Skin epidermis (tissue), 12 donors: ENCODE measurements around the gene GALNT9.
"Not testable (repeated sequence)": the region's sequence is repeated elsewhere in the genome, so short reads cannot be mapped to it uniquely, and the experiment has no call there.

ENCODE experiments used
- H3K27ac ChIP-seq, 21 experiments: fragments of 200-600 bp; sonication (generic) in 11 of 21; one replicate each; pipeline ENCODE4 v1.5.0; 2020; ENCODE audit warnings: mild to moderate bottlenecking in 3 of 21, inconsistent platforms in 2 of 21, moderate library complexity in 2 of 21
- H3K4me3 ChIP-seq, 7 experiments: fragments of 200-600 bp; sonication (generic) in 2 of 7; one replicate each; pipeline ENCODE4 v1.5.0; 2020; ENCODE audit warnings: inconsistent platforms in 2 of 7, mild to moderate bottlenecking in 2 of 7, moderate library complexity in 1 of 7

GALNT9 gene

GRCh38 chr12:132359551-132359950 lies 30.2 kb upstream of the GALNT9 start:
- Histone ChIP-seq H3K27ac (no peak overlapping the region), H3K4me3 (no peak overlapping the region)

GRCh38 chr12:132358241-132359225 lies 29.1 kb upstream of the GALNT9 start:
- H3K4me3 ChIP-seq, H3K27ac ChIP-seq: not testable (repeated sequence)

GRCh38 chr12:132357623-132358186 lies 28.3 kb upstream of the GALNT9 start:
- H3K4me3 ChIP-seq, result no peak overlapping the region
- H3K27ac ChIP-seq, result no peak overlapping the region

DNA sequence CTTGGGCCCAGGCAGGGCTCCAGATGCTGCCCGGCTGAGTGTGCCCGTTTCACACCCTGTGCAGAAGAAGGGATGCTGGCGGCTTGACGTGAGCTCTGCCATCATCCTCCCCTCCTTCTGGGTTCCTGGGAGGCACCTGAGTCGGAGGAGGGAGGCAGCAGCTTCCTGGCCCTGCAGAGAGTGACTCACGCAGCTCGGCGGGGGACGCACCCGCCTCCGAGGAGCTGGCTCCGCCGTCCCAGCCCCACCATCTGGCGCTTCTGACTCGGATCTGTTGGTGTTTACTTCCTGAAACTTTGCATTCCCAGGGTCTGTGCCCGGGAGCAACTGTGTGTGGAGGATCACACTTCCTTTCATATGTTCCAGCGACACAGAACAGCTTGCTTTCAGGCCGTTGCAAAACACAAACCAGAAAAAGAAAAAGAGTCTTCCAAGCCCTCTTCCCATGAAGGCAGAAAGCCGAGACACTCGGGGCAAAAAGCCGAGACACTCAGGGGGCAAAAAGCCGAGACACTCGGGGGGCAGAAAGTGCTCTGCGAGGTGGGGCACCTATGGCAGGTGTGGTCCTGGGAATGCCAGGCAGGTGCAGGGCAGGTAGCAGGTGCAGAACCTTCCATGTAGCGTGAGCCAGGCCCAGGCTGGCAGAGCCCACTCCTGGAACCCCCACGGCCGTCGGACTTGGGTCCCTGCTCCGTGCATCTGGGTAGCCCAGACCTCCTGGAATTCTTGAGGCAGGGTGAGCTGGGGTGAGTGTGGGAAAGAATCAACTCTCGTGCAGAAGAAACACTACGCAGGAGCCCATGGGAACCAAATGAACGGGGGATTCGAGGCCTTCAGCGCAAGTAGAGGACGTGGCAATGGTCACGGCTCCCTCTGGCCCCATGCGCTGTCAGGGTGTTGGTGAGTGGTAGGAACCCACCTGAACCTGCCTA lies 27.6 kb upstream of the GALNT9 start:
- no peak overlapping the region for H3K4me3 ChIP-seq

DNA sequence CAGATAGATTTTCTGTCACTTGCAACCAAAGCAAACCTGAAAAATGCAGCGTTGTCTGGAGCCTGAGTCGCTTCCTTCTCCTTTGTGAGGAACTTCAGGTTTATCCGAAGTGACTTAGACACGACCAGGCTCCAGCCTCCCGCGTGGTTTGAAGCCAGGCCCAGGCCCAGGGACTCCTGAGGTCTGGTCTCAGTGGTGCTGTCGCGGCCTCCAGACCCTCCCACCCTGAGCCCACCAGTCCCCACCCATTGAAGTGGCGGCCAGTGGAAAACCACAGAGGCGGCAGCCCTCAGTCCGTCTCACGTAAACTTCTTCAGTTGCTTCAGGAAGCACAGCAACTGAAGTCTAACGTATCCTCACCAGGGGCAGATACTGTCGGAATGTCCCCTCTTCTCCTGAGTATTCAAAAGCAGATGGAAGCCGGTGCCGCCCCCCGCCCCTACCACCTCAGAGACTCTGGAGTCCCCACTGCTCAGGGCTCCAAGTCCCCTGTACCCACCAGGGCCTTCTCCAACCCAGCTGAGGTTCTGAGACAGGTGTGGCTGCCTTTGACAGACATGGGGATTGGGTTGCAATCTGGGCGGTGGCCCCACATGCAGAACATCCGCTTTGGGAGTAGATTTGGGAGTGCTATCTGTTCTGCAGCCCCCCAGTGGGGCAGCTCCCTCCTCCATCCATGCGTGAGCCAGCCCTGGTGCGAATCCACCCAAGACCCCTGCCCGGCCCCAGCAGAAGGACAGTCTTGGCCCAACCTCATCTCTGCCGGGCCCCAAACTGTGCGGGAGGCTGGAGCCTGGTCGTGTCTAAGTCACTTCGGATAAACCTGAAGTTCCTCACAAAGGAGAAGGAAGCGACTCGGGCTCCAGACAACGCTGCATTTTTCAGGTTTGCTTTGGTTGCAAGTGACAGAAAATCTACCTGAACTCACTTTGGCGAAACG lies 26.6 kb upstream of the GALNT9 start:
- H3K4me3 ChIP-seq, result no peak overlapping the region
- H3K27ac ChIP-seq, result no peak overlapping the region

More for the DNA sequence above, 27.6 kb upstream of the GALNT9 start:
- H3K27ac ChIP-seq, result no peak overlapping the region

DNA sequence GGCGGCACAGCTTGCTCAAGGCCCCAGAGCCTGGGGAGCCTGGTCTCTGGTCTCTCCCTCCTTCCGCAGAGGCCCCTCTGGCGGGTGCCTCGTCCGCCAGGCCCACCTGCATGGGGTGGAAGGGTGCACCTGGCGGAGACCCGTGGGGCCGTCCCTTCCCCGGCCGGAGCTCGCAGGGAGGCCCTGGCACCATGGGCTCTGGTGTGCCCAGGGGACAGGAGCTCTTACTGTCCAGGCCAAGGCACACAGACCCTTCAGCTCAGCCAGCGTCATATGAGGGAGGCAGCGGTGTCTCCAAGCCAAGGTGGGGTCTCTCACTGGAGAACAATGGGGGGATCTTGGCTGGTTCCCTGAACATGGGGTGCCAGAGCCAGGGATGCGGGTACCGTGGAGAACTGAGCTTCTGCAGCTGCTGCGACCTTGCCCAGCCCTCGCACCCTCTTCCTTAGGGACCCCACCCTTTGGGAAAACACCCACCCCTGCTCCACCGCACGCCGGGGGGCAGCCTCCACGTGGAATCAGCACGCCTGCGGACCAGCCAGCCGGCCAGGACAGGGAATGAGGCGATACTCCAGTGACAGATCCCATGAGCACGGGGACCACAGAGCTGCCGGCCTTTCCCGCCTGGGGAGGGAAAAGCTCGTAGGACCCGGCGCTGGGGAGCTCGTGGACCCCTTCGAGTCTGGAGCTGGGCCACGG lies 25.7 kb upstream of the GALNT9 start:
- H3K4me3 ChIP-seq, result no peak overlapping the region
- H3K27ac ChIP-seq, result no peak overlapping the region

GRCh38 chr12:132354211-132354981 lies 25.0 kb upstream of the GALNT9 start:
- Histone ChIP-seq H3K4me3 (no peak overlapping the region), H3K27ac (no peak overlapping the region)

- Histone ChIP-seq H3K27ac (no peak overlapping the region), H3K4me3 (no peak overlapping the region)
Observed at GRCh38 chr12:132353811-132354210, 24.4 kb upstream of the GALNT9 start.

- H3K27ac ChIP-seq, result no peak overlapping the region
- no peak overlapping the region for H3K4me3 ChIP-seq
Observed at GRCh38 chr12:132352896-132353800, 23.8 kb upstream of the GALNT9 start.

DNA sequence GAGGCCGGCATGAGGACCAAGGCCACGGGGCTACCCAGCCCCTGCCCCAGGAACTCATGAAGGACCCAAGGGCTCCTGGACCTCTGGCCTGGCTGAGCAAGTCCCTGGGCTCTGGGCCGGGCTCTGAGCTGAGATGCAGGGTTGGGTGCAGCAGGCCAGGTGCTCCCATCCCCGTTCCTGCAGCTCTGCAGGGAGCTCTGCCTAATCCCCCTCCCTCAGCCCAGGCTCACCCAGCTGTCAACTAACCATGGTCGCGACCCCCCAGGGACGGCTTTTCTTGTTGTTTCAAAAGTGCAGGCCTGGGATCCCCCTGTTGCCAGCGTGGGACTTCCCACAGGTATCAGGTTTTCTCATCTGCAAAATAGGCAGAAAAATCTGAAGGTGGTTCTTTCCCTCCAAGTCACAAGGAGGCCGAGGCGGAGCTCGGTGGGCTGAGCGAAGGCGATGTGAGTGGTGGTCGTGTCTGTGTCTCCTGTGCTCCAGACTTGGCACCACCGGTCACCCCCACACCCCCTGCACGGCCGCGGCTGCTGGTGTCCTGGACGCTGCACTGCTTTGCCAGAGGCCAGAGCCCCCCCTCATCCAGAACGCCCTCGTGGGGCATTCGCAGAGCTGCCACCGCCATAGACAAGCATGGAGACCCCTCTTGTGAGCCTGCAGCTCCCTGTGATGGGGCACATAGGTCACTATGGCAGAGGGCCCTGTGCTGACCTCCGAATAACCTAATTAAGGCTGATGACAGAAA lies 22.5 kb upstream of the GALNT9 start:
- no peak overlapping the region for H3K4me3 ChIP-seq
- H3K27ac ChIP-seq, result no peak overlapping the region

GRCh38 chr12:132349501-132350131 lies 20.2 kb upstream of the GALNT9 start:
- H3K4me3 ChIP-seq, result no peak overlapping the region
- H3K27ac ChIP-seq, result no peak overlapping the region

GRCh38 chr12:132348176-132348575 lies 18.8 kb upstream of the GALNT9 start:
- Histone ChIP-seq H3K4me3 (no peak overlapping the region), H3K27ac (no peak overlapping the region)

- Histone ChIP-seq H3K27ac (no peak overlapping the region), H3K4me3 (no peak overlapping the region)
Observed at GRCh38 chr12:132347176-132347855, 17.9 kb upstream of the GALNT9 start.

DNA sequence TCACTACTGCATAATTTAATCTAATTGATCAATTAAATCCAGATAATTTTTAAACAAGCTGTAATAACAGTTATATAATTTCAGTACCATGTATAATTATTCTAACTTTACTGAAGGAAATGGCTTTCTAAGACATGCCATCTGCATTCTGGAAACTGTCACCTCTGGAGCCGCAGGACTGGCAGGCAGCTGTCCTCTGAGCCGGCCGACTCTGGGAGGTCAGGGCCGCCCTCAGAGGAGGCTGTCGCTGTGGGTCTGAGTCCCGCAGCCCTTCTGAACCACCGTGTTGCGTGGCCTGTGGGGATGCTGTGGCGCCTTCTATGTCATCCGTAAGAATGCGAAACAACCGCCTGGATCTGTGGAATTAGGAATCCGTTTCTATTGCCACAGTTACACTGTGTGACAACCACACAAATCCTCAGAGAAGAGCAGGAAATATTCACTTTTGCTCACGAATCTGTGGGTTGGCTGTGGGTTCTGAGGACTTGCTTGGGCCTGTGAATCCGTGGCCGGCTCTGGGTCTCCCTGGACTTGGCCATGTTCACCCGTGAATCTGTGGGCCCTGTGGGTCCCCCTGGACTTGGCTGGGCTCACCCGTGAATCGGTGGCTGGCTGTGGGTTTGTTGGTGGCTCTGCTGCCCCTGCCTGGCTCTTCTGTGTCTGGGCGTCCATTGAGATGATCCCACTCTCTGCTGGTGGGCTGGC lies 17.2 kb upstream of the GALNT9 start:
- Histone ChIP-seq H3K27ac (no peak overlapping the region), H3K4me3 (no peak overlapping the region)
